NCI-H82 treated with DMSO at 0.1 percent for 48 hours (cell line): ENCODE data around the gene MYOCD.
"Not testable (repeated sequence)": the region's sequence is repeated elsewhere in the genome, so short reads cannot be mapped to it uniquely, and the experiment has no call there.

Experiments
- DNase-seq: peaks from one replicate; lab custom pipeline; 2025; ENCODE audit not compliant: unreplicated experiment; lab: John Stamatoyannopoulos, UW

MYOCD gene, protein sequence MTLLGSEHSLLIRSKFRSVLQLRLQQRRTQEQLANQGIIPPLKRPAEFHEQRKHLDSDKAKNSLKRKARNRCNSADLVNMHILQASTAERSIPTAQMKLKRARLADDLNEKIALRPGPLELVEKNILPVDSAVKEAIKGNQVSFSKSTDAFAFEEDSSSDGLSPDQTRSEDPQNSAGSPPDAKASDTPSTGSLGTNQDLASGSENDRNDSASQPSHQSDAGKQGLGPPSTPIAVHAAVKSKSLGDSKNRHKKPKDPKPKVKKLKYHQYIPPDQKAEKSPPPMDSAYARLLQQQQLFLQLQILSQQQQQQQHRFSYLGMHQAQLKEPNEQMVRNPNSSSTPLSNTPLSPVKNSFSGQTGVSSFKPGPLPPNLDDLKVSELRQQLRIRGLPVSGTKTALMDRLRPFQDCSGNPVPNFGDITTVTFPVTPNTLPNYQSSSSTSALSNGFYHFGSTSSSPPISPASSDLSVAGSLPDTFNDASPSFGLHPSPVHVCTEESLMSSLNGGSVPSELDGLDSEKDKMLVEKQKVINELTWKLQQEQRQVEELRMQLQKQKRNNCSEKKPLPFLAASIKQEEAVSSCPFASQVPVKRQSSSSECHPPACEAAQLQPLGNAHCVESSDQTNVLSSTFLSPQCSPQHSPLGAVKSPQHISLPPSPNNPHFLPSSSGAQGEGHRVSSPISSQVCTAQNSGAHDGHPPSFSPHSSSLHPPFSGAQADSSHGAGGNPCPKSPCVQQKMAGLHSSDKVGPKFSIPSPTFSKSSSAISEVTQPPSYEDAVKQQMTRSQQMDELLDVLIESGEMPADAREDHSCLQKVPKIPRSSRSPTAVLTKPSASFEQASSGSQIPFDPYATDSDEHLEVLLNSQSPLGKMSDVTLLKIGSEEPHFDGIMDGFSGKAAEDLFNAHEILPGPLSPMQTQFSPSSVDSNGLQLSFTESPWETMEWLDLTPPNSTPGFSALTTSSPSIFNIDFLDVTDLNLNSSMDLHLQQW

DNA sequence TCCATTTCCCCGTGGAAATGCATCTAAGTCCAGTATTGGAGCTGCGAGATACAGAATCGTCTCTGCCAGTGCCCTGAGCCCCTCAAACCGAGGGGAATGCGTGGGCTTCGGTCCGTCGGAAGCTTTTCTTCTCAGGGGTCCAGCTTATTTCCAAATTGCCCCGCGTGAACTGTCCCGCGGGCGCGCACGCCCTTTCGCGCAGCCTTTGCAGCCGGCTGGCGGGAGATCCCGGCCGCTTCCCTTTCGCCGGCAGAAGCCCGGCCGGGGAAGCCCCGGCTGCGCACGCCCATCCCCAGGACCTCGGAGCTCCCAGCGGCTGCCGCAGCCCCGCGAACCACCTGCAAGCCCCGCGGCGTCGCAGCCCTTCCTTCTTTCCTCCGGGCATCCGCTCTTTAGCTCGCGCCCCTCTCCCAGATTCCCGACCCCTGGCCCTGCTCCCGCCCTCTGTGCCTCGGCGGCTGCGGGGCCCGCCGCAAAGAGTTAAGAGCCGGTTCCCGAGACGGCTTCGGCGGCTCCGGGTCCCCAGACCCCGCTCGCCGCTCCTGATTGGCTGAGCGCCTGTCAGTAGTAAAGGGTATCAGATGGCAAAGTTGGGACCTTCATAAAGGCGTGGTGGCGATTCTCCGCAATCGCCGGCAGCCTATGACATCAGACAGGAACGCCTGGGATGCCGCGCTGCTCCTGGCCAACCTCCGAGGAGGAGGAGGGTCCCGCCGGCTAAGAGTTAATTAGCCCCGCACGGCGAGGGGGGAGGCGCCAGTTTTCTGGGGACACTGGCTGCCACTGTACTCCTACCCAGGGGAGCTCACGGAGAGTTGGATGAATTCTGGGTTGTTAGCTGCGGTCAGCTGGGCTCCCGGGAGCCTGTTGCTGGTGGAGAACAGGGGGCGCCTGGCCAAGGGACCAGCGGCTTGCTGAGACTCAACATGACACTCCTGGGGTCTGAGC, at the start of gene MYOCD:
Gene MYOCD, plus strand, starts transcription at position 628 of the 948 bp plus-strand sequence. Its CDS starts 299 bp downstream, at position 927.
- no peak for DNase-seq

GRCh38 chr17:12616161-12616560, 49.5 kb upstream of the MYOCD start:
- DNase-seq = no peak

GRCh38 chr17:12618557-12618956, 47.1 kb upstream of the MYOCD start:
- DNase-seq = no peak

DNA sequence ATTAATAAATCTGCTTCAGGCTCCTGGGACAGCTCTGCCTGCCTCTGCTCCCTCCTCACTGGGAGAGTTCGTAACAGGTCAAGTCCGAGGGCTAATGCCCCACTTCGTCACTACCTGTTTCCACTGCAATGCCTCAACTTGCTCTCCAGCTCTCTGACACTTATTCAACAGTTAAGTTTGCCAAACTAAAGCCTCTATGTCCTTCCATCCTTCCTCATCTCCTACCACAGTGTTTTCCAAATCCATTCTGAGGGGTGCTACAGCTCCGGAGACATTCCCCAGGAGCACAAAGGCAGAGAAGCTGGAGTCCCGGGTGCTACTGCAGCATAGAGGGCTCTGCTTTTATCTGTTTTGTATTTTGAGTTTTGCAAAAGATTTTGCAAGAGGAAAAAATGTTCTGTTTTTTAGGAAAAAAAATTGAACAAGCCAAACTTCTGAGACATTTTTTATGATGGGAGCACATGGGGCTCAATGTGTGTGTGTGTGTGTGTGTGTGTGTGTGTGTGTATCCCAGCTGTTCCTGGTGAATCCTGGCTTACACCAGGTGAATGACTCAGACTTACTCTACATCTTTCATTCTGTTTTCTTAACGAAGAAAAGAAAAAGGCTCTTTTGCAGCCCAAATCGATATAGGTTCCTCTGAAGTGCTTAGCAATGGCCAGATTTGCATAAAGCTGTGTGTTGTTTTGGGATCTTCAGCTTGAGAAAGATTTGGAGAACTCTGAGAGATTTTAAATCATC, 46.1 kb upstream of the MYOCD start:
- no peak for DNase-seq

DNA sequence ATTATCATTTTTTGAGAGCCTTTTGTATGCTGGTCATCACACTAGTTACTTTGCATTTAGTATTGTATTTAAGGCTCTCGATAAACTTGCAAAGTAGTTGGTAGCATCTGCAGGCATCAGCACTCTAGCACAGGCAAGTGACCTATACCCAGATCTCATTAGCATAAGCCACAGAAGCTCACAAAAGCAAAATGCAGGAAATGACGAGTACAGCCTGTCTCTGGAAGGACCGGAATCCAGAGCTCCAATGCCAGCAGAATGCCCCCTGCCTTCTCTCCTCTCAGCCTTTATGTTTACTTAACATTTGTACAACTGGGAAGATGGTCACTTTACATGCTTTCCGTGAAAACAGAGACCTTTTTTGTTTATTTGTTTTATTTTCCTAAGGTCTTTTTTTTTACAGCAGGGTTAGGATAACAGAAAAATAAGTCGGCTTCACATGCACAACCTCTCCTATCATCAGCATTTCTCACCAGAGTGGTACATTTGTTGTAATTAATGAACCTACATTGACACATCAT, 45.4 kb upstream of the MYOCD start:
- no peak for DNase-seq

DNA sequence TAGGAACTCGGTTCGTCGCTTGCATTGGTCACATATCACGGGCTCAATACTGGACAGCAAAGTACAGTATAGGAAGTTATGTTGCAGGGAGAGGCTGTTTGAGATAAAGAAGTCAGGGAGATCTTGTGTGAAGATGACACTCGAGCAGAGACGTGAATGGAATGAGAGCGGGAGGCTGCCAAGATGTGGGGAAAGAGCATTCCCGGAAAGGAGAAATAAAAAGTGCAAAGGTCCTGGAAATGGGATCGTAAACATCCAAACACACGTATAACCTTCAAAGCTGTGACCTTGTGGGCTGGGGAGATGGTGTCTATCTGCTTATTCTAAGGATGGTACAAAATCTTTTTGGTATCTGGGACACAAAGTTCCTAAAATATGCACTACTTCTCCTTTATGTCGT, 43.0 kb upstream of the MYOCD start:
- DNase-seq = no peak

GRCh38 chr17:12623220-12623848, 42.4 kb upstream of the MYOCD start:
- DNase-seq = no peak

- DNase-seq = no peak
These were observed 41.5 kb upstream of the MYOCD start for GRCh38 chr17:12624211-12624610.

GRCh38 chr17:12625092-12625491, 40.6 kb upstream of the MYOCD start:
- no peak for DNase-seq

DNA sequence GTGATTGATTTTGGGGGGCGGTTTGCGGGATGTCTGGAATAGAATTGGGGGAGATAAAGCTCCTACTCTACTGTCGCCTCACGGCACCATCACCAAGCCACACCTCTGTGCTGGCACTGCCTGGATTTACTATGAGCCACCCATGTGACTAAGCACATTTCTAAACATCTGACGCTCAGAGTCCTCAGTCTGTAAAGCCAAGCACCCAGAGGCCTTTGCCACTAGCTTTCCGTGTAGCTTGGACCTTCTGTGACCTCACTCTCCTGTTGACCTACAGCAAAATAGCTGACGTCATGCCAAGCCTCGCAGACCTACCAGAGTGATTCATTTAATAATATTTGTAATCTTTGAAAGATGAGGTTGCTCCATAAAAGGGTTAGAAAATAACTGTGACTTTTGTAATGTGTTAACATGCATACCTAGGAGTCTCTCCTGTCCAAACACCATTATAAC, 38.5 kb upstream of the MYOCD start:
- DNase-seq = no peak

DNA sequence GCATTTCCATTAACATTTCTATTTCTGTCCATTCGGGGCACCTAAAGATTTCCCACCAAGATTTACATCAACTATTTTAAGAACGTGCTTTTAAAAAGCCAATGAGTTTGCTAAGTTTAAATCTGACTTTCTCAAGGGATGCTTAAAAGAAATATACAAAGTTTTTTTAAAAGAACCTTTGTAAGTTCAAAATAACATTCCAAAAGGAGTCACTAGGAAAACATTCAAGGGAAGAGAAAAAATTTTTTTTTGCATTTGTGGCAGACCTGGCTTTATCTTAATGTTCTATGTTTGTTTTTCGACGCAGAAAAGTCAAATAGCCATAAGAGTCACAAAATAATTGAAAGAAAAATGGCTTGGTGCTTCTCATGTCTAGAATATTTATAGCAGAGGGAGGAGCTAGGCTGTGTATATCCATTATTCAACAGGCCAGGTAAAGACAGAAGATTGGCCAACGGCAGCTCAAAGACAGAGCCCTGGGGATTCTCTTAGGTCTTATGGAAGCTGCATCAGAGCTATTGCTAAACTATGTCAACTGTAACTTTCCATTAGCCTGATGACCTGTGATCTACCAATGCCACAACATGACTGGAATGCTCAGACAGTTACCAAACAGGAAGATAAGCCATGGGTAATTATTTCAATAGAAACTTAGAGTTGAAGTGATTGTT, 37.8 kb upstream of the MYOCD start:
- DNase-seq = no peak

GRCh38 chr17:12631076-12631475, 34.6 kb upstream of the MYOCD start:
- DNase-seq = no peak

GRCh38 chr17:12632785-12633184, 32.9 kb upstream of the MYOCD start:
- DNase-seq = no peak

- no peak for DNase-seq
These were observed 30.8 kb upstream of the MYOCD start for GRCh38 chr17:12634789-12635414.

DNA sequence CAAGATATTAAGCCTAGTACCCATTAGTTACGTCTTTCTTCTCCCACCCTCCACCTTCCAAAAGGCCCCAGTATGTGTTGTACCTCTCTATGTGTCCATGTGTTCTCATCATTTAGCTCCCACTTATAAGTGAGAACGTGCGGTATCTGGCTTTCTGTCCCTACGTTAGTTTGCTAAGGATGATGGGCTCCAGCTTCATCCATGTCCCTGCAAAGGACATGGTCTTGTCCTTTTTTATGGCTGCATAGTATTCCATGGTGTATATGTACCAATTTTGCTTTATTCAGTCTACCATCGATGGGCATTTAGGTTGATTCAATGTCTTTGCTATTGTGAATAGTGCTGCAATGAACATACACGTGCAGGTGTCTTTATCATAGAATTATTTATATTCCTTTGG, 29.7 kb upstream of the MYOCD start:
- DNase-seq = not testable (repeated sequence)

DNA sequence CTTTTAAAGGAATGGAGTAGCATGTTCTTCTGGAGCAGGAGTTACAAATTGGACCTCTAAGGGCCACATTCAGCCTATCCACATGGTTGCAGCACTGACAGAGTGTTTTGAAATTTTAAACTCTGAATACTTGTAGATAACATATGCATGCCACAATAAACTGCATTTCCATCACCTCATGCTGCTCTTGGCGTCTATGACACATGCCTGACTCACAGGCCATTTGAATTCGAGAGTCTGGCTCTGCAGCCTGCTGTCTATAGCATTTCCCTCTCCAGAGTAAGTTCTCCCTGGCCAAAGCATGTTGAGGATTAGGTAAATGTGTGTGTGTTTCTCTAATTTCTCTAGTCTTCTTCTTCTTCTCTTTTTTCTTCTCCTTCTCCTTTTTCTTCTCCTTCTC, 28.7 kb upstream of the MYOCD start:
- DNase-seq = no peak

GRCh38 chr17:12637745-12638651, 27.7 kb upstream of the MYOCD start:
- DNase-seq = no peak
